HG03457 (cell line): Measurements from ENCODE around the gene MPZ.
A peak's percentile ranks its signal among the peaks of the same experiment; 100 is the strongest.
"Not testable (repeated sequence)": the region's sequence is repeated elsewhere in the genome, so short reads cannot be mapped to it uniquely, and the experiment has no call there.

Experiments used
- ATAC-seq: cut with Tn5 transposase; IDR thresholded peaks from one replicate; pipeline ENCODE4 v1.9.1; 2021; ENCODE audit warnings: moderate number of reproducible peaks; ENCODE audit not compliant: unreplicated experiment

MPZ gene

DNA sequence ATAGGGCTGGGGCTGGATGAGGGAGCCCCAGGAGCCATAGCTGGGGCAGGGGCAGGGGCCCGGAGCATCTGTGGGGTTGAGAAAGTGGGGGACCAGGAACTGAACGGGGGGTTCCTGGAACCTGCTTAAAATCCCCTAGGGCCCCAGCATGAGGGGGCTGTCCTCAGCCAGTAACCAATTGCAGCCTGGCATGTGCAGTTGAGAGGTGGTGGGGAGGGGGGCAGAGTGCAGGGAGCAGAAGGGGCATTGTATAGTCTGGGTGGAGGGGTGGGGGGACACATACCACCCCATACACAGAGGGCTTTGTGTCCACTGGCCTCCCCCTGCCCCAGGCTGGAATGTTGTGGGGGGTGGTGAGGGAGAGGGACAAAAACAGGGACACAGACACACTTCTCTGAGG, at the start of gene MPZ:
TSS of gene MPZ (minus strand) at position 101 of the 400 bp plus-strand sequence. CDS start at position 38, 63 bp downstream.
- no peak for ATAC-seq

DNA sequence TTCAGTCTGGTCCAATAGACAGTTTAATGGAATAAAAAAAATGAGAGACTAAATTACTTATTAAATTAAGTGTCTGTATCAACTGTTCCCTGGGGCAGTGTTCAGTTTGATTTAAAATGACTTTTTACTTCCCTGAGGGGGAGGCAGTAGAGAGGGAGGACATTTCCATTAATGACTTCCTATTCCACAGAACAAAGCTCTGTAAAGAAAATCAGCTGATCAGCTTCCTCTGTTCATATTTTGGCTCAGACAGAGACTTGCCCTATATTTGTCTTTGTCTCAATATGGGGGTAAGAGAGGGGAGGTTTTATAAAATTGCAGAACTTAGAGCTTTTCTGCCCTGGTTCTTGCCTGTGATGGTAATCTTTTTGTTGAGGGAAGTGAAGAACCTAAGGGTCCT, 49.5 kb upstream of the MPZ start:
- no peak for ATAC-seq

DNA sequence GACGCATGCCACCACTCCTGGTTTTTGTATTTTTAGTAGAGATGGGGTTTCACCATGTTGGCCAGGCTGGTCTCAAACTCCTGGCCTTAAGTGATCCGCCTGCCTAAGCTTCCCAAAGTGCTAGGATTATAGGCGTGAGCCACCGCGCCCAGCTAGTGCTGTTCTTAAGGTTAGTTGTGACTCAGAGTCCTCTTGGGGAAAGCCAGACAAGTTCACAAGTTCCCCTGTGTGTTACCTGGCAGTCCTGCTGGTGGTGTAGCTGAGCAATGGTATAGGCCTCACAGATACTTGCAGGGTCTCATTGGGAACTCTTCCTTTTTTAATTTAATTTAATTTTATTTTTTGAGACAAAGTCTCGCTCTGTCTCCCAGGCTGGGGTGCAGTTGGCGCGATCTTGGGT, 47.3 kb upstream of the MPZ start:
- ATAC-seq = no peak

DNA sequence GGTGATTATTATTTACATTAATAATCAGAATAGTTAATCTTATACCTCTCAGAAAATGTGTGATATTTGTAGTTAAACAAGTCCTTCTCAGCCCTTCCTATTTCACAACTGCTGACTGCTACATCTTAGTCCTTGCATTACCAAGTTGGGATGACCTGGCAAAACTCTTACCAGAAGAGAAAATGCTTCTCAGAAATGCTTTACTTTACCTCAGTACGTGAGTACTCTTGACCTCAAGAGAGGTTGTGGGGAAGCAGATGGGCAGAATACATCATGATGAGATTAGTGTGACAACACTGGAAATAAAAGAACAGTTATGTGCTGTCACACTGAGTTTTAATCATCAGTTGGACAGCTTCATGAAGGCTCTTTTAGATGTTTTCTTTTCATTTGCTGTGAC, 41.7 kb upstream of the MPZ start:
- ATAC-seq = no peak

DNA sequence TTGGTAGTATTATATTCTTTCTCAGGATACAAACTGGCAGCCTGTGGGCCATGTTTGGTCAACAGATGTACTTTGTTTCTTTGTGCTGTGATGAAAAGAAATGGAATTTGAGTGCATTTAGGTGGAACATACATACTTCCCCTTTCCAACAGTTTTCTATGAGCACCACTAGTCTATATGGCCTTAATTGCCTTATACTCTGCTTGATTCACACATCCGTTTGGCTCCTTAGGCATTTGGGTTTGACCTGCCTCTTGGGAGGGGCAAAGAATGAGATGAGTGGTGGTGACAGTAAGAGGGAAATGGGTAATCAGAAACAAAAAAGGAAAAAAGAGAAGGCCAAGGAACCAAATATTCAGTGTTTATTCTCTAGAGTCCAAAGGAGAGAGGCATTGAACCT, 40.9 kb upstream of the MPZ start:
- no peak for ATAC-seq

DNA sequence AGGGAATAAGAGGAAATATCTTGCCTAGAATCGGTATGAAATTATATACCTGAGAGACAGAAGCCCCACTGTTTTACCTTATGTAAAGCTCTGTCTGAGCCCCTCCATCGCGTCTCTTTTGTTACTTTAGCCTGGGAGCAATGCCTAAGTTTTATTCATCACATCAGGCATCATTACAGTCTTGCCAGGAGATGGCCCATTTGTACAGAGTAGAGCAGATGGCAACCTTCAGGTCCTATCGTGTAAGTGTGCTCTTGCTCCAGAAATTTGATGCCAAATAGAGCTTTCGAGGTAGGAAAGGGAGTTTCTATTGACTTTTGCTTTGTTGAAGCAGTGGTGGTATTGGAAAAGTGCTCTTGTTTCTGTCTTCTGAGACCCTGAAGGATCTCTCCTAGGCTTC, 33.1 kb upstream of the MPZ start:
- no peak for ATAC-seq

DNA sequence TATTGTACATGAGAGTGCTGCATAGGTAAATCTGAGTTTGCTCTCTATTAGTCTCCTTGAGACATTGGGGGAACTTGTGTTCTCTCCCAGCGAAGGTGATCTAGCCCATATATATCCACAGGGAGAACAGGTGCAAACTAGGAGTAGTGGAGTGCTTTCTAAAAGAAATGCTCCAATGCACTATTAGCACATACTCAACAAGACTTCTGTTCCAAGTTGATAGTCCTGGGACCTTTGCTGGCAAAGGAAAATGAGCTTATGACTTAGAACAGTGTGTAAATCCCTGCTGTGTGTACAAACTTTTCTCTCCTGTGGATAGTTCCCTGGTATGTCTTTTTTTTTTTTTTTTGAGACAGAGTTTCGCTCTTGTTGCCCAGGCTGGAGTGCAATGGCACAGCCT, 32.4 kb upstream of the MPZ start:
- no peak for ATAC-seq

DNA sequence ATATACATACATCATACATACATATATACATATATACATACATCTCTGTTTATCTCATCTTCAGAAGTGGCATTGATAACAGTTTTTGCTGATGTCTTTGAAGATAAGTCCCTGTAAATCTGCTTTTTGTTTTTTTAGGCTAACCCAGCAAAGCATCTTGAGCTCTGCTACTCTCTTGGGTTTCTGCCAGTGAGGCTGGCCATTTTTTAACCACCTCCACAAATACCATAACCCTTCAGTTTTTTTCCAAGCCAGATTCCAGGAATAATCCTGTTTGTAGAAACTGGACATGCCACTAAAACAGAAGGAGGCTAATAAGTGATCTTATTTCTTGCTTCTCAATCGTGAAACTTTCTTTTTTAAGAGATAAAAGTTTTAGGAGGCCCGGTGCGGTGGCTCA, 26.0 kb upstream of the MPZ start:
- ATAC-seq = no peak

DNA sequence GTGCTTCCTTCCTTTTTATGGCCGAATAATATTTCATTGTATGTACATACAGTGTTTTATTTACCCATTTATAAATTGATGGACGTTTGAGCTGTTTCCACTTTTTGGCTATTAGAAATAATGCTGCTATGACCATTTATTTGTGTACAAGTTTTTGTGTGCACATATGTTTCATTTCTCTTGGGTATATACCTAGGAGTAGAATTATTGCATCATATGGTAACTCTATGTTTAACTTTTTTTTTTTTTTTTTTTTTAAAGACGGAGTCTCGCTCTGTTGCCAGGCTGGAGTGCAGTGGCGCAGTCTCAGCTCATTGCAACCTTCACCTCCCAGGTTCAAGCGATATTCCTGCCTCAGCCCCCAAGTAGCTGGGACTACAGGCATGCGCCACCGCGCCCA, 23.4 kb upstream of the MPZ start:
- ATAC-seq = no peak

DNA sequence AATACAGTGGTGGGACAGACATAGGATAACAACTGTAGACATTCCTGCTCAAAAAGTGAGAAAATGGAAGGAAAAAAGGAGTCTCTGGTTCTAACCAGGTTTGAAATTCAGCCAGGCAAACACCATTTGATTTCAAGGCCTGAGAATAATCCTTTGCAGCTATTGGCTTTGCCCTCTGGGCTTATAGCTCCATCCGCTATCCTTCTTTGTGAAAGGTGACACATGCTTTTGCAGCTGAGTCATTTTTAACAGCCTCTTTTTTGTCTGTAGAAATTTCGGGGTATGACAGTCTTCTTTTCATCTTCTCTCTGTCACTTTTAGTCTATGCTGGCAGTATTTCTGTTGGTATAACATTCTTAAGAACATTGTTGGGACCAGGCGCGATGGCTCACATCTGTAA, 20.6 kb upstream of the MPZ start:
- no peak for ATAC-seq

DNA sequence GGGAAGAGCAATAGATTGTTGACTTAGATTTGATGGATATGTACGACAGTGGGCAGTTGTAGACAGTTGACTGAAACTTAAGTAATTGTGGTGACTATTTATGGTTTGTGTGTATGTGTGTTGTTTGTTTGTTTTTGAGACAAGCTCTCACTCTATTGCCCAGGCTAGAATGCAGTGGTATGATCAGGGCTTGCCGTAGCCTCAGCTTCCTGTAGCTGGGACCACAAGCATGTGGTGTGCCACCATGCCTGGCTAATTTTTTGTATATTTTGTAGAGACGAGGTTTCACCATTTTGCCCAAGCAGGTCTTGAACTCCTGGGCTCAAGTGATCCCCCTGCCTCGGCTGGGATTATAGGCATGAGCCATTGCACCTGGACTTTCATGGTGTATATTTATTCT, 14.3 kb upstream of the MPZ start:
- no peak for ATAC-seq

DNA sequence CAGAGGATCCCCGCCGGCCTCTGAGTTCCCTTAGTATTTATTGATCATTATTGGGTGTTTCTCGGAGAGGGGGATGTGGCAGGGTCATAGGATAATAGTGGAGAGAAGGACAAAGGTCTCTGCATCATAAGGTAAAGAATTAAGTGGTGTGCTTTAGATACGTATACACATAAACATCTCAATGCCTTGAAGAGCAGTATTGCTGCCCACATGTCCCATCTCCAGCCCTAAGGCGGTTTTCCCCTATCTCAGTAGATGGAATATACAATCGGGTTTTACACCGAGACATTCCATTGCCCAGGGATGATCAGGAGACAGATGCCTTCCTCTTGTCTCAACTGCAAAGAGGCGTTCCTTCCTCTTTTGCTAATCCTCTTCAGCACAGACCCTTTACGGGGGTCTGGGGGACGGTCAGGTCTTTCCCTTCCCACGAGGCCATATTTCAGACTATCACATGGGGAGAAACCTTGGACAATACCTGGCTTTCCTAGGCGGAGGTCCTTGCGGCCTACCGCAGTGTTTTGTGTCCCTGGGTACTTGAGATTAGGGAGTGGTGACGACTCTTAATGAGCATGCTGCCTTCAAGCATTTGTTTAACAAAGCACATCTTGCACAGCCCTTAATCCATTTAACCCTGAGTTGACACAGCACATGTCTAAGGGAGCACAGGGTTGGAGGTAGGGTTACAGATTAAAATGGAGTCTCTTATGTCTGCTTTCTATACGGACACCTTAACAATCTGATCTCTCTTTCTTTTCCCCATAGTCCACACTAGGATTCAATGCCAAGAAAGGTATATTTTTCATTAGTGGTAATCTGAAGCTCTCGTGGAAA, 6.3 kb upstream of the MPZ start:
- ATAC-seq = not testable (repeated sequence)

DNA sequence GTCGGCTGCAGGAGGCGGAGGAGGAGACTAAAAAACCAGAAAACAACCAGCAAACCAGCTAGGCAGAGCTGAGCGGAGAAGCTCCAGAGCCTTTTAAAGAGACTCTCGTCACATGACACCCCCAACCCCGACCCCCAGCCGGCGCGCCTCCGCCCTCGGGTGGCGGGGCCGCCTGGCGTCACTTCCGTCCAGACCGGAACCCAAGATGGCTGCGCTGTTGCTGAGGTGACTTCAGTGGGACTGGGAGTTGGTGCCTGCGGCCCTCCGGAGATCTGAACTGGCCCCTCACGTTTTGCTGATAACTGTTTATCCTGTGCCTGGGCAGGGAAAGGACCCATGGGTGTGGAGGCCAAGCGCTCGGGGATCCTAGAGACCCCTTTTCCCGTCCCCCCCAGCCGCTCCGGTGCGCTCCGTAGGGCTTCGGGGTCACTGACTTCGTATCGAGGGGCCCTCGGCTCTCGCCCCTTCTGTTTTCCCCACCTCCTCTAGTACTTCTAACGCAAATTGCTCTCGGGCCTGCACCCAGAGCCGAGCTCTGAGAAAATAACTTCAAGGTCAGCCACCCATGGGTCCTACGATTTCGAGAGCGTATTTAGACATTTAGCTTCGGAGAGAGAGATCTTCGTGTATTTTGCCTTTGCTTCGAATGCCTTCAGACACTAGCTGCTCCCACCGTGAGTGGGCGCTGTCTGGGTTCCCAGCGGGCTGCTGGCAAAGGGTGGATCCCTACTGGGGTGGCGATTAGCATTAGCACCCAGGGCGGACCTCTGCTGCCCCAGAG, 4.6 kb upstream of the MPZ start, which contains the start of gene SDHC:
TSS of gene SDHC (plus strand) at position 181 of the 781 bp plus-strand sequence. CDS start at position 206, 25 bp downstream.
- peak; percentile 80 for ATAC-seq

DNA sequence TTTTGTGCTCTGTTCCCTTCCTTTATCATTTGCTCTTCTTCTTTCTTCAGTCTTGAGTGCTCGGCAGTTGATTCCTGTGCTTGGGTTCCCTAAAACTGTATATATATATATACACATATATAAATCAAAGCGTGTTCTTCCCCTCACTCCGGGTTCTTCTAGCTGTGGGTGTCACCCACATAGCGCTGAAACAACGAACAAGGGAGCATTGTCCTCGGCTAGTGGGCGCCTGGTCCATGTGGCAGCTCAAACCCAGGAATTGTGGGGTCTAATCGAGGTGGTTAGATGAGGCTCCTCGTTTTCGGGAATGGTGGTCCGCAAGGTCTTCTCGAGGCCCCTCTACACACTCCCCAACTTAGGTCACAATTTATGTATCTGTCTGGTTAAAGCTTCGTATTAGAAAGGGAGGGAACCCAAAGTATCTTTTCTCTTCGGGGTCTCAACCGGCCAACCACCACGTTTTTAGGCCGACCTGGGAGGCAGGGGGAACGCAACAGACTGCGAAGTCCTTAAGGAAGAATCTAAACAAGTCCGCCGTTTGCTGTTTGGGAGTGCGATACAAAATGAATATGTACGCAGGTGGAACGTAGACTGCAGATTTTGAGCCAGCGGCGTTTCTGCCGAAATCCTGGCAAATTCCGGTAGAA, 3.9 kb upstream of the MPZ start:
- ATAC-seq = no peak

DNA sequence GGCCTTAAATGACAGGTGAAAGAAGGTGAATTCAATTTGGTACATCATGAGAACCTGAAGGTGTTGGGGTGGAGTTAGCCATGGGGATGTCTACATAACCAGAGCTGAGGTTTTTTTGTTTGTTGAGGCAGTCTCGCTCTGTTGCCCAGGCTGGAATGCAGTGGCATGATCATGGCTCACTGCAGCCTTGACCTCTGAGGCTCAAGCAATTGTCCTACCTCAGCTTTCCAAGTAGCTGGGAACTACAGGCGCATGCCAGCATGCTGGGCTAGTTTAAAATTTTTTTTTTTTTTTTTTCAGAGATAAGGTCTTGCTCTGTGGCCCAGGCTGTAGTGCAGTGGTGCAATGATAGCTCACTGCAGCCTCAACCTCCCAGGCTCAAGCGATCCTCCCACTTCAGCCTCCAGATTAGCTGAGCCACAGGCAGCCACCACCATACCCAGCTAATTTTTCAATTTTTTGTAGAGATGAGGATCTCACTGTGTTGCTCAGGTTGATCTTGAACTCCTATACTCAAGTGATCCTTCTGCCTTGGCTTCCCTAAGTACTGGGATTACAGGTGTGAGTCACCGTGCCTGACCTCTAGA, 1.9 kb upstream of the MPZ start:
- ATAC-seq = no peak

DNA sequence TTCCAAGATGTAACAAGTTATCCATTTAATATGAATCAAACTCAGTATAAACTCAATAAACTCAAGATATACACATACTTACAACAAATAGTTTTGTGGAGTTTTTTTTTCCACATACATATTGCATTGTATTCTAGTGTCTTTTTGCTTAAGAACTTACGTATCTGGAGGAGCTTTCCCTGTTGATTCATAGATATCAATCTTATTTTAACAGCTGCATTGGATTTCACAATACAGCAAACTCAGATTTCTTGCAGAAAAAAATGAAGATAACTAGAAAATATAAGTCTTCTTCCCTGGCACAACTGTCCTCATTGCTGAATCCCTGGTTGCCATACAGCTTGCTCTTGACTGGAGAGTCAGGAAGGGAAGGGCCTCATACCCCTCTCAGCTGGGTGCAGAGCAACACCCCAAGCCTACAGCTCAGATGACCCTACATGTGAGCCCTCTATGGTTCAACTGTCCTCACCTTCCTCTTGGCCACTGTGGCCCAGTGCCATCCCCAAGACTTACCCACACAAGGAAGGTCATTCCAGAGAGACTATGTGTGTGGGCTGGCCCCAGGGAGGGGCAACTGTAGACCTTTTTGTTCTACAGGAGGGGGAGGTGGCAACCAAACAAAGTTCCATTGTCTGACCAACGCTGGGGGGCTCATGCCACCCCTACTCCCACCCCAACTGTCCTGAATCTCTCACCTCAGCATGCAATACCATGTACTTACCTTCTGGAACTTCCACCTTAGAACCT, 1.7 kb downstream of the MPZ start:
- no peak for ATAC-seq

DNA sequence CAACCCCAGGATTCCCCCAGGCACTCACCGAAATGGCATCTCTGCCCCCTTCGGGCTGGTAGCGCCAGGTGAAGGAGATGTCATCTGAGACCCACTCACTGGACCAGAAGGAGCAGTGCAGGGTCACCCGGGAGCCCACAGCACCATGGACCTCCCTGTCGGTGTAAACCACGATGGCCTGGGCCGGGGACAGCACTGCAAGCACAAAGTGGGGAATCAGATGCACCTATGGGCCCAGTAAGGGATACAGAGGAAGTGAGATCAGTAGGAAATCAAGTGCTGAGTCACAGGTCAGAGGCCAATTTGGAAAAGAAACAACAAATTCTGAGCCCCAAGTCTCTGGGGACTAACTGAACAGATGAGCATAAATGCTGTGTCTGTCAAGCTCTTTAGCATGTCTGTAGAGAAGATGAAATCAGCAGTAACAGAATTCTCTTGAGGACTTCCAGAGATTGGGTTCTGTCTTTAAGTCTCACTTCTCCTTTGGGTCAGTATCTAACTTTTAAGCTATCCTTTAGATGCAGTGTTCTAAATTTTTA, 2.5 kb downstream of the MPZ start:
- ATAC-seq = no peak

DNA sequence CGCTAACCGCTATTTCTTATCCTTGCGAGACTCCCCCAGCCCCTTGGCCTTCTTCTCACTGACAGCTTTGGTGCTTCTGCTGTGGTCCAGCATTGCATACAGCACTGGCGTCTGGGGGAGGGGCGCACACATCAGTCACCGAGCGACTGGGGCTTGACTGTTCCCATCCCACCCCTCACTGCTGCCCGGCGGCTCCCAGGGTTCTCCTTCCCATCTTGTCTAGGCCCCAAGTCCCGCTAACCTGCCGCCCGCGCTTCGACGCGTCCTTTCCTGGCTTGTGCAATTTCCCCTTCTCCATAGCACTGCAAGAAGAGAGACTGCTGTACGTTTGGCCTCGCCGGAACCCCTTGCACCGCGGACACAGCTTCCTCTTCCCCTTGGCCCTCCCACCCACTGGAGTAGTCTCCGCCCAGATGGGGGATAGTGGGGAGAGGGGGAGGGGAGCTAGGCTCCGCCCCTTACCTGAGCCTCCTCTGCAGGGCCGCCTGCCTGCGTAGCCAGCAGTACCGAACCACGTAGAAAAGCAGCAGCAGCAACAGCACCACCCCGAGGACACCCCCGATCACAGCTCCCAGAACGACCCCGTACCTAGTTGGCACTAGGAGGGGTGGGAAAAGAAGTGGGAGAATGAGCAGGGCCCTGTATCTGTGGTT, 3.8 kb downstream of the MPZ start:
- peak; percentile 56 for ATAC-seq

DNA sequence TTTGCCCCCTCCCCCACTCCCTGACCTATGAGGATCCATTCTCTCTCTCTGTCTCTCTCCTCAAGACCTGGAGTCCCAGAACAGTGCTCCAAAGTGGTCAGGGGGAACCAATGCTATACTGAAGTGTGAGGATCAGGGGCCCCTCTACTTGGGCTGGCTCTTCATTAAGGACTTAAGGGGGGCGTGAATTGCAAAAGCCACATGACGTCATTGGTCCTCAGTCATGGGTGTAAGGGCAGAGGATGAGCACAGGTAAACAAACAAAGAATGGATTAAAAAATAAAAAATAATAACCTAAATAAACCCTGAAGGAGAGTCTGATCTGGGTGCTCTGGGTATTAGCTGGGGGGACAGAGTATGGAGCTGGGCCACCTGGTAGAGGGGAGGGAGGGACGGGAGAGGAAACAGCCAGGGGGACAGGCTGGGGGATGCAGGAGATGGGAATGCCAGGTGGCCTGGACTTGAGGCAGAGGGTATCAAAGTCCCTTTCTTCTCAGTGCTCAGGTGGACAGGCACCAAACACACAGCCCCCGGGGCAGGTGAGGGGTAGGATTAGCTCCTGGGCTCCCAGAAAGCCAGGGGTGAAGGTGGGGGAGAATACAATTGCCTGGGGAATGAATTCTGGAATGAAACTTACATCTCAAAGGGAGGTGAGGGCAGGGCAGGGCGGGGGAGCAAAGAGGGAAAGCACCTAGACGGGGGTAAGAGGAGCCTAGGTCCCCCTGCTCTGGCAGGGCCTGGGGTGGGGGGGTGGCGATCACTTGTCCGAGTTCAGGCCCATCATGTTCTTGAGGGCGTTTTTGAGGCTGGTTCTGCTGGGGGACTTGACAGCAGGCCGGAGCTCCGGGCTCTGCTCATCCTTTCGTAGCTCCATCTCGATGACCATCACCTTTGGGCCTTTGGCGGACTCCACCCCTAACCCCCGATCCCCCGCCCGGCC, 4.6 kb downstream of the MPZ start:
- ATAC-seq = no peak
